ENCODE data around the gene EPB41.

DNA sequence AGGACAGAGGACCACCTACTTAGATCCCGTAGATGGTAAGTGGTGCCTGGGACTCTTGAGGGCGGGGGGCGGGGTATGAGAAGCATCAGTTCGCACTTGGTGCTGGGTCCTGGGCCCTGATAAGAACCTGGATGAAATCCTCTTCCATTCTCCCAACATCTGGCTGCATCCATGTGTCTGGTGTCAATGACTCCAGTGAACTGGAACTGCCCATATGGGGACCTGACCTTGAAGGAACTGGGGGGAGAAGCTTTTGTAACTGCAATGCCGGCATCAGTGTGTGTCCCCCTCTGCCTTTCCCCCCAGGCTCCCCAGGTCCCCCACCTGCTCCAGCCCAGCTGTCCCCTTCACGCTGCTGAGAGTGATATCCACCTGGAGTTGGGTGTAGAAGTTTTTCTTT is 49.7 kb upstream of the EPB41 start:
- TF ChIP-seq, protein P1, sequence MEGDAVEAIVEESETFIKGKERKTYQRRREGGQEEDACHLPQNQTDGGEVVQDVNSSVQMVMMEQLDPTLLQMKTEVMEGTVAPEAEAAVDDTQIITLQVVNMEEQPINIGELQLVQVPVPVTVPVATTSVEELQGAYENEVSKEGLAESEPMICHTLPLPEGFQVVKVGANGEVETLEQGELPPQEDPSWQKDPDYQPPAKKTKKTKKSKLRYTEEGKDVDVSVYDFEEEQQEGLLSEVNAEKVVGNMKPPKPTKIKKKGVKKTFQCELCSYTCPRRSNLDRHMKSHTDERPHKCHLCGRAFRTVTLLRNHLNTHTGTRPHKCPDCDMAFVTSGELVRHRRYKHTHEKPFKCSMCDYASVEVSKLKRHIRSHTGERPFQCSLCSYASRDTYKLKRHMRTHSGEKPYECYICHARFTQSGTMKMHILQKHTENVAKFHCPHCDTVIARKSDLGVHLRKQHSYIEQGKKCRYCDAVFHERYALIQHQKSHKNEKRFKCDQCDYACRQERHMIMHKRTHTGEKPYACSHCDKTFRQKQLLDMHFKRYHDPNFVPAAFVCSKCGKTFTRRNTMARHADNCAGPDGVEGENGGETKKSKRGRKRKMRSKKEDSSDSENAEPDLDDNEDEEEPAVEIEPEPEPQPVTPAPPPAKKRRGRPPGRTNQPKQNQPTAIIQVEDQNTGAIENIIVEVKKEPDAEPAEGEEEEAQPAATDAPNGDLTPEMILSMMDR (IDR thresholded peaks at IDR 0.05) = no peak
- no peak for TF ChIP-seq TCF7L2 (IDR thresholded peaks at IDR 0.05; ENCODE audit: low read depth, low read length)
- TF ChIP-seq POLR2AphosphoS5 (IDR thresholded peaks at IDR 0.05; ENCODE audit: low read depth, low read length) = no peak
- TF ChIP-seq, protein P2, sequence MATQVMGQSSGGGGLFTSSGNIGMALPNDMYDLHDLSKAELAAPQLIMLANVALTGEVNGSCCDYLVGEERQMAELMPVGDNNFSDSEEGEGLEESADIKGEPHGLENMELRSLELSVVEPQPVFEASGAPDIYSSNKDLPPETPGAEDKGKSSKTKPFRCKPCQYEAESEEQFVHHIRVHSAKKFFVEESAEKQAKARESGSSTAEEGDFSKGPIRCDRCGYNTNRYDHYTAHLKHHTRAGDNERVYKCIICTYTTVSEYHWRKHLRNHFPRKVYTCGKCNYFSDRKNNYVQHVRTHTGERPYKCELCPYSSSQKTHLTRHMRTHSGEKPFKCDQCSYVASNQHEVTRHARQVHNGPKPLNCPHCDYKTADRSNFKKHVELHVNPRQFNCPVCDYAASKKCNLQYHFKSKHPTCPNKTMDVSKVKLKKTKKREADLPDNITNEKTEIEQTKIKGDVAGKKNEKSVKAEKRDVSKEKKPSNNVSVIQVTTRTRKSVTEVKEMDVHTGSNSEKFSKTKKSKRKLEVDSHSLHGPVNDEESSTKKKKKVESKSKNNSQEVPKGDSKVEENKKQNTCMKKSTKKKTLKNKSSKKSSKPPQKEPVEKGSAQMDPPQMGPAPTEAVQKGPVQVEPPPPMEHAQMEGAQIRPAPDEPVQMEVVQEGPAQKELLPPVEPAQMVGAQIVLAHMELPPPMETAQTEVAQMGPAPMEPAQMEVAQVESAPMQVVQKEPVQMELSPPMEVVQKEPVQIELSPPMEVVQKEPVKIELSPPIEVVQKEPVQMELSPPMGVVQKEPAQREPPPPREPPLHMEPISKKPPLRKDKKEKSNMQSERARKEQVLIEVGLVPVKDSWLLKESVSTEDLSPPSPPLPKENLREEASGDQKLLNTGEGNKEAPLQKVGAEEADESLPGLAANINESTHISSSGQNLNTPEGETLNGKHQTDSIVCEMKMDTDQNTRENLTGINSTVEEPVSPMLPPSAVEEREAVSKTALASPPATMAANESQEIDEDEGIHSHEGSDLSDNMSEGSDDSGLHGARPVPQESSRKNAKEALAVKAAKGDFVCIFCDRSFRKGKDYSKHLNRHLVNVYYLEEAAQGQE (IDR thresholded peaks at IDR 0.05; ENCODE audit: insufficient read depth in 1 of 2, low read depth in 2 of 2, low read length in 1 of 2) = no peak
